HL-60 (cell line): ENCODE measurements around the gene NKAIN2.

Source experiments
- DNase-seq, 2 experiments: peaks; one replicate each; pipeline ENCODE4 v3.0.0-alpha.2; 2010 to 2020; ENCODE audit warnings: low read depth in 1 of 2, low spot score in 1 of 2
- H3K27ac ChIP-seq: fragments of 250-450 bp; sonication (Bioruptor Pico); replicated peaks from 2 replicates; pipeline ENCODE4 v1.5.1; 2020; ENCODE audit warnings: mild to moderate bottlenecking, moderate library complexity
- H3K27me3 ChIP-seq: fragments of 250-450 bp; sonication (Bioruptor Pico); 2 replicates; pipeline ENCODE4 v1.5.1; 2021; ENCODE audit warnings: mild to moderate bottlenecking, moderate library complexity; ENCODE audit not compliant: insufficient read depth, poor library complexity, severe bottlenecking
- H3K4me3 ChIP-seq: replicated peaks from 2 replicates; pipeline ENCODE4 v1.5.1; 2011; ENCODE audit warnings: mild to moderate bottlenecking, control low read depth, low read length; ENCODE audit not compliant: insufficient read depth
- CTCF ChIP-seq: IDR thresholded peaks from one replicate; pipeline ENCODE4 v1.5.1; 2011; ENCODE audit warnings: low read length, control low read depth, inconsistent platforms; ENCODE audit not compliant: insufficient read depth
- GABPA ChIP-seq: IDR thresholded peaks from 2 replicates; pipeline ENCODE4 v1.6.1; 2012; ENCODE audit warnings: low read depth
- POLR2AphosphoS5 ChIP-seq: IDR thresholded peaks from 2 replicates; pipeline ENCODE4 v1.6.1; 2012; ENCODE audit warnings: low read depth
- REST ChIP-seq: IDR thresholded peaks from 2 replicates; pipeline ENCODE4 v1.6.1; 2012; ENCODE audit warnings: low read depth; ENCODE audit not compliant: insufficient replicate concordance
- SPI1 ChIP-seq: IDR thresholded peaks from 2 replicates; pipeline ENCODE4 v1.6.1; 2012; ENCODE audit warnings: low read depth, mild to moderate bottlenecking, borderline replicate concordance

The NKAIN2 gene

GRCh38 chr6:124069230-124069950 lies 265.7 kb downstream of the NKAIN2 start:
- Histone ChIP-seq H3K27me3 (no peaks in the 10 kb centered on the region), H3K4me3 (no peak overlapping the region), H3K27ac (no peak overlapping the region)
- no peak for TF ChIP-seq CTCF
- TF ChIP-seq SPI1, result no peak
- no peak for TF ChIP-seq GABPA
- TF ChIP-seq REST, result no peak
- no peak for TF ChIP-seq POLR2AphosphoS5
- DNase-seq, result no peak

- TF ChIP-seq POLR2AphosphoS5 (no peak), CTCF (no peak), SPI1 (no peak), REST (no peak), GABPA (no peak)
- no peak for DNase-seq
- Histone ChIP-seq H3K27me3 (no peaks in the 10 kb centered on the region), H3K27ac (no peak overlapping the region), H3K4me3 (no peak overlapping the region)
These were observed 269.4 kb downstream of the NKAIN2 start for GRCh38 chr6:124073021-124073420.

- Histone ChIP-seq H3K4me3 (no peak overlapping the region), H3K27me3 (no peaks in the 10 kb centered on the region), H3K27ac (no peak overlapping the region)
- TF ChIP-seq REST (no peak), GABPA (no peak), CTCF (no peak), SPI1 (no peak), POLR2AphosphoS5 (no peak)
- no peak for DNase-seq
These were observed 270.3 kb downstream of the NKAIN2 start for GRCh38 chr6:124073820-124074587.
